ENCODE results near the gene GALNT2.

GRCh38 chr1:230172016-230172537, 105.0 kb downstream of the GALNT2 start:
- TF ChIP-seq REST (IDR thresholded peaks at IDR 0.05; ENCODE audit: low read depth, low read length), result no peak
- TF ChIP-seq SMC3 (IDR thresholded peaks at IDR 0.05; ENCODE audit: low read depth, low read length), result no peak
- TF ChIP-seq CTCF (IDR thresholded peaks at IDR 0.05), result no peak
- TF ChIP-seq RCOR1 (IDR thresholded peaks at IDR 0.05; ENCODE audit: low read length), result no peak
- no peak for TF ChIP-seq EZH2phosphoT487 (IDR thresholded peaks at IDR 0.05; ENCODE audit: borderline replicate concordance, low read depth)
- no peak for TF ChIP-seq EP300 (IDR thresholded peaks at IDR 0.05; ENCODE audit: borderline replicate concordance in 1 of 2, low read depth in 1 of 2, low read length in 1 of 2)
- TF ChIP-seq RFX5 (IDR thresholded peaks at IDR 0.05; ENCODE audit: low read length), result no peak
- TF ChIP-seq RAD21 (IDR thresholded peaks at IDR 0.05; ENCODE audit: low read length), result no peak
- no peak for TF ChIP-seq POLR2AphosphoS5 (IDR thresholded peaks at IDR 0.05; ENCODE audit: low read depth, low read length)
- no peak for TF ChIP-seq JUND (IDR thresholded peaks at IDR 0.05)
- no peak for TF ChIP-seq SIN3A (IDR thresholded peaks at IDR 0.05; ENCODE audit: borderline replicate concordance, low read depth, low read length)
